Measurements from ENCODE around the gene CLDND2. TPM values are rescaled to one million over a fixed set of nuclear protein-coding genes. Genes with fewer than 3 reads are reported as not detected.
A peak's percentile ranks its signal among the peaks of the same experiment; 100 is the strongest.

The CLDND2 gene
- total RNA-seq, 1 experiment from 2014 or later, result not detected

- H3K23me2 ChIP-seq (ENCODE audit: insufficient read length, low read depth, low read length, poor library complexity, severe bottlenecking), result peaks cover 2% of the 10 kb centered on the region
- H2BK120ac ChIP-seq (ENCODE audit: low read depth, low read length, poor library complexity, severe bottlenecking), result no peak overlapping the region
- no peak for TF ChIP-seq CTCF (conservative IDR thresholded peaks at IDR 0.05)
- H3K4ac ChIP-seq (ENCODE audit: low read depth, low read length), result no peak overlapping the region
- no peak overlapping the region for H2BK5ac ChIP-seq (ENCODE audit: insufficient read length, low read length)
- peaks cover 0 to 4% (median 0%) of the 10 kb centered on the region in 3 experiments; a peak in 1 of 7 replicates for H3K36me3 Mint-ChIP-seq (ENCODE audit: insufficient read depth in 1 of 3, low read depth in 3 of 3)
- no peaks in the 10 kb centered on the region for H4K20me1 ChIP-seq (ENCODE audit: control insufficient read depth, insufficient read depth, insufficient read length)
- no peak overlapping the region for H2BK12ac ChIP-seq (ENCODE audit: insufficient read length, low read depth, low read length)
- peaks cover 5 to 8% of the 10 kb centered on the region in 2 experiments for H3K4me1 Mint-ChIP-seq
- no peak overlapping the region for H2AFZ ChIP-seq (ENCODE audit: low read length)
- H4K5ac ChIP-seq (ENCODE audit: insufficient read length, low read depth, low read length), result no peak overlapping the region
- H3K4me2 ChIP-seq (ENCODE audit: insufficient read depth, insufficient read length, low read length), result no peak overlapping the region
- peak overlapping the region in 1 of 3 experiments; percentile 7; a peak in 1 of 7 replicates for H3K27ac Mint-ChIP-seq
- H3T11ph ChIP-seq (ENCODE audit: low read length), result no peak overlapping the region
- no peak overlapping the region for H2BK20ac ChIP-seq (ENCODE audit: low read depth, low read length, poor library complexity, severe bottlenecking)
- WGBS (ENCODE audit: extremely low coverage, insufficient read length, low lambda C conversion rate), result no CpG with 5 or more reads among the region's 11 CpGs
- no peak overlapping the region for H4K91ac ChIP-seq (ENCODE audit: insufficient read length, low read depth, low read length)
- no peak overlapping the region for H3K4me3 Mint-ChIP-seq
- H3K27ac ChIP-seq (ENCODE audit: insufficient read length, low read depth, low read length), result no peak overlapping the region
- no peak for DNase-seq
- H3K9me3 Mint-ChIP-seq, result peaks cover 5 to 6% of the 10 kb centered on the region in 2 experiments
- no peak overlapping the region for H3K14ac ChIP-seq (ENCODE audit: insufficient read depth, low read length)
- H3K79me2 ChIP-seq (ENCODE audit: insufficient read depth, low read length), result no peaks in the 10 kb centered on the region
- H3K27me3 ChIP-seq (ENCODE audit: insufficient read depth, low read length), result no peaks in the 10 kb centered on the region
- no peak overlapping the region for H3K9ac ChIP-seq (ENCODE audit: extremely low read depth, insufficient read length, low read length)
- H3K18ac ChIP-seq (ENCODE audit: insufficient read length, low read depth, low read length), result no peak overlapping the region
- H3K79me1 ChIP-seq (ENCODE audit: insufficient read depth, low read depth, low read length, poor library complexity, severe bottlenecking), result no peaks in the 10 kb centered on the region
- no peak overlapping the region for H2AK5ac ChIP-seq (ENCODE audit: insufficient read length, low read length)
- H2BK15ac ChIP-seq (ENCODE audit: low read depth, low read length), result no peak overlapping the region
- H3K27me3 Mint-ChIP-seq (ENCODE audit: low read depth), result peaks cover 20% of the 10 kb centered on the region
- H3K9me3 ChIP-seq (ENCODE audit: control insufficient read depth, low read depth, low read length), result no peaks in the 10 kb centered on the region
- H4K8ac ChIP-seq (replicated peaks; ENCODE audit: insufficient read length, low read depth, low read length), result no peak overlapping the region
- no peak overlapping the region for H3K23ac ChIP-seq (ENCODE audit: insufficient read length, low read depth, low read length)
- no peak overlapping the region for H3K56ac ChIP-seq (ENCODE audit: insufficient read length, low read depth, low read length)
- no peaks in the 10 kb centered on the region; the same call in 1 of the 2 replicates for H3K4me1 ChIP-seq (ENCODE audit: insufficient read depth, low read length)
Measured at GRCh38 chr19:51375504-51376221, 6.9 kb upstream of the CLDND2 start.

All from H9 (cell line).